GM20000 (cell line): ENCODE data around the gene PPP1R12C.

Experiments
- DNase-seq: peaks from one replicate; pipeline ENCODE4 v3.0.0; 2012; ENCODE audit warnings: low spot score
- TF ChIP-seq, protein P1 (sequence below): IDR thresholded peaks from 2 replicates; pipeline ENCODE4 v1.5.1; 2012; ENCODE audit warnings: mild to moderate bottlenecking, control low read depth; ENCODE audit errors: extremely low read depth, missing control alignments

PPP1R12C gene

GRCh38 chr19:55080121-55080967 is 37.1 kb downstream of the PPP1R12C start:
- DNase-seq, result peak; percentile 88
- TF ChIP-seq, protein P1, sequence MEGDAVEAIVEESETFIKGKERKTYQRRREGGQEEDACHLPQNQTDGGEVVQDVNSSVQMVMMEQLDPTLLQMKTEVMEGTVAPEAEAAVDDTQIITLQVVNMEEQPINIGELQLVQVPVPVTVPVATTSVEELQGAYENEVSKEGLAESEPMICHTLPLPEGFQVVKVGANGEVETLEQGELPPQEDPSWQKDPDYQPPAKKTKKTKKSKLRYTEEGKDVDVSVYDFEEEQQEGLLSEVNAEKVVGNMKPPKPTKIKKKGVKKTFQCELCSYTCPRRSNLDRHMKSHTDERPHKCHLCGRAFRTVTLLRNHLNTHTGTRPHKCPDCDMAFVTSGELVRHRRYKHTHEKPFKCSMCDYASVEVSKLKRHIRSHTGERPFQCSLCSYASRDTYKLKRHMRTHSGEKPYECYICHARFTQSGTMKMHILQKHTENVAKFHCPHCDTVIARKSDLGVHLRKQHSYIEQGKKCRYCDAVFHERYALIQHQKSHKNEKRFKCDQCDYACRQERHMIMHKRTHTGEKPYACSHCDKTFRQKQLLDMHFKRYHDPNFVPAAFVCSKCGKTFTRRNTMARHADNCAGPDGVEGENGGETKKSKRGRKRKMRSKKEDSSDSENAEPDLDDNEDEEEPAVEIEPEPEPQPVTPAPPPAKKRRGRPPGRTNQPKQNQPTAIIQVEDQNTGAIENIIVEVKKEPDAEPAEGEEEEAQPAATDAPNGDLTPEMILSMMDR, result no peak

DNA sequence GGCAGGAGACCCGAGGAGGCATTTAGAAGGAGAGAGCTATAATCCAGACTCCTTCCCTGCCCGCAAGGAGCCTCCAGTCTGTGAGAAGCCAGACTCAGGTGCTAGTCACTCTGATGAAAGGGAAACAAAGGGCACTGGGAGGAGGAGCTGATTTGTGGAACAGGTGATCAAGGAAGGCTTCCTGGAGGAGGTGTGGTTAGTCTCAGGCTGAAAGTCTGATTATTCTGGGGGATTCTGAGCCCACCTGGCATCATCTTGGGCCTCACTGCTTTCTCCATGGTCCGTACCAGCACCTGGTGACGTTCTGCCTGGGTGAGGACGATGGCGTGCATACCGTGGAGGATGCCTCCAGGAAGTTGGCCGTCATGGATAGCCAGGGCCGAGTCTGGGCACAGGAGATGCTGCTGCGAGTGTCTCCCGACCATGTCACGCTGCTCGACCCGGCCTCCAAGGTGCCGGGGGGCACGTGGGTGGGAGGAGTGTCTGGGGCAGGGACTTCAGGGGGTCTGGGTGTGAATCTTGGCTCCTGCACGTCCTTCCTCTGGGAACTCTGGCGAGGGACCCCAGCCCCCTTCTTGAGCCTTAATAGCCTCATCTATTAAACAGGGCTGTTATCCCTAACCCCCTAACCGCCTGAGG is 37.9 kb downstream of the PPP1R12C start:
- TF ChIP-seq, protein P1, result no peak
- no peak for DNase-seq

DNA sequence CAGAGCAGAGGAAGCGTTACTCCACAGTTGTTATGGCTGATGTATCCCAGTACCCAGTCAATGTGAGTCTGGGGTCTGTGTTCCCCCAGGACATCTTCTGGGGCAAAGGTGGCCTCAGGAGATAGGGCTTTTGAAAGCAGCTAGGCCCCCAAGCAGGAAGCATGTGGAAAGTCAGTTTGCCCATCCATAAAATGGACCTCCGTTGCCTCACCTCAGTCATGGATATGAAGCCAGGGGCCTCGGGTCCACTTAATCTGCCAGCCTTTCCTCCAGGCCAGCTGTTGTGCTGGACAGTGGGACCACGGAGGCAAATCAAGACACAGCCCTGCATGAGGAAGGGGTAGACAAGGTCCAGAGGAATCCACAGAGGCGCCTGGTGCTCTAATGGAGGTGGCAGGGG is 38.4 kb downstream of the PPP1R12C start:
- TF ChIP-seq, protein P1, result no peak
- DNase-seq, result no peak

DNA sequence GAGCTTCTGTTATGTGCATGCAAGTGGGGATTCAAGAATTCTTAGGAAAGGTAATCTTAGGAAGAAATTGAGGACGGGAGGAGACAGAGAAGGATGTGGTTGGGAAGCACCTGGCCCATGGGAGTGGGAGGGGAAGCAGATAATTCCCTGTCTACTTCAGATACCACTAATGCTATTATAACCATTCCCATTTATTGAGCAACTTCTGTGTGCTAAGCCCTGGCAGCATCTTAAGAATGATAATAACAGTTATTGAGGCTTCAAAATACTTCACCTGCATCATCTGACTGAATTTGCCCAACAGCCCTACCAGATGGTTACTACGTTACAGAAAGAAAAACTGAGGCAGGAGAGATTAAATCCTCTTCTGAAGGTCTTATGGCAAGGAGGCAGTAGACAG is 40.3 kb downstream of the PPP1R12C start:
- TF ChIP-seq, protein P1, result no peak
- no peak for DNase-seq

- DNase-seq, result no peak
- TF ChIP-seq, protein P1, result no peak
These were observed 41.1 kb downstream of the PPP1R12C start for GRCh38 chr19:55076321-55076720.

DNA sequence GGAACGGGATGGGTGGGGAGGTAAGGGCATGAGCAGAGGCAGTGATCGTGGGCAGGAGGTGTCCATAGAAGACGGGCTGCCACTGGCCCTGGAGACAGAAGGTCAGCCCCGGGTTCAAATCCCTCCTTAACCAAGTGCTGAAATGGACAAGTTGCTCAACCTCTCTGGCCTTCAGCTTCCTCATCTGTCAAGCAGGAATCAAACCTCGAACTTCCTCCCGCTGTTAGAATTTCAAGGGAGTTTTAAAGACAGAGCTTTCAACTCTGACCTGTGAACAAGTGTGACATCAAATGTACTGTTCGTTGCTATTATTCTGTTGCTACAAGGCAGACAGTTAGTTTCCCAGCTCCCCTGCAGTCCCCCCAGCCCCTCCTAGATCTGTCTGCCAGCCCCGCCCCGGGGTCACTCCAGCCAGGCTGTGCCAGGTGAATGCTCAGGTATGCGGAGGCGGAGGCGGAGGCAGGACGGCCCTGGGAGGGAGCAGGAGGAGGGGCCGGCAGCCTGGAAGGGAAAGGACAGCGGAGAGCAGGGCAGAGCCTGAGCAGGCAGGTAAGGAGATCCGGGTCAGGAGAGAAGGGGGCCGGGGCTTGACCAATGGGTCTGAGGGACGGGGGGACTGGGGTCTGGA is 42.0 kb downstream of the PPP1R12C start, which contains the start of gene EPS8L1:
TSS of gene EPS8L1 (plus strand) at position 499 of the 628 bp plus-strand sequence. CDS start 576 bp downstream, outside the sequence.
- no peak for DNase-seq
- TF ChIP-seq, protein P1, result no peak

DNA sequence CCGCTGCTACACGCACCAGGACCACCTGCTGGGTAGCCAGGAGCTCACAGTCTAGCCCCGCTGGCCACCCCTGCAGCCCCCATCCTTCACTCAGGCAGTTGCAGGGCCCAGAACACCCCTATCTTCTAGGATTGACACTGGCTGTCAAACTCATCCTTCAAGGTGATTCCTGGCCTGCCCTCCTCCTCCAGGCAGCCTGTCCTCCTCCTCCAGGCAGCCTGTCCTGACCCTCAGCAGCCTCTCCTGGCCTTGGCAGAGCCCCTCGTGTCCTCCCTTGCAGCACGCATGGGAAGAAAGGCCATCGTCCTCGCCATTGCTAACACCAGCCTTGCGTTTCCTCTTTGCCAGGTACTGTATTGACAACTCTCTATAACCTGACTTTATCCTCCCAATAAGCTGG is 45.5 kb downstream of the PPP1R12C start:
- TF ChIP-seq, protein P1, result no peak

More for the DNA sequence above, 45.5 kb downstream of the PPP1R12C start:
- no peak for DNase-seq
